K562 (cell line): ENCODE data around the gene LAT. TPM values are rescaled to one million over a fixed set of nuclear protein-coding genes. Genes with fewer than 3 reads are reported as not detected.

ENCODE experiments used
- ATAC-seq: fragments of 200-7000 bp; cut with Tn5 transposase; 3 replicates; pipeline ENCODE4 v1.9.1; 2020; ENCODE audit warnings: moderate library complexity
- BruUV-seq: library from RNA; stranded (reverse); fragments of 400-500 nt; replicated peaks from 2 replicates; lab custom pipeline; 2021; lab: Mats Ljungman, UMichigan
- CTCF ChIA-PET: fragments of 300-600 bp; formaldehyde crosslinking; extraction: SDS; loops from one replicate; lab custom pipeline; 2021; ENCODE audit warnings: low intra/inter-chr PET ratio; lab: Yijun Ruan, JAX
- POLR2A ChIA-PET: fragments of 300-600, 350-650 bp; sonication (Branson Sonifier 250); formaldehyde crosslinking; extraction: SDS; loops from one replicate; lab custom pipeline; 2021; ENCODE audit warnings: antibody characterized with exemption, inconsistent platforms; lab: Yijun Ruan, JAX
- DNase-seq, 4 experiments: peaks; one replicate each; pipeline versions ENCODE4 v3.0.0 to v3.0.0-alpha.2; 2011 to 2018; ENCODE audit warnings: low spot score in 3 of 4, mixed read lengths in 3 of 4; ENCODE audit errors: extremely low read depth in 1 of 4
- FAIRE-seq: peaks from 2 replicates; lab custom pipeline; 2011; peaks lifted over from hg19 to GRCh38; lab: Jason Lieb, UNC
- H2AFZ ChIP-seq: 2 replicates; pipeline ENCODE4 v1.6.0; 2011; ENCODE audit warnings: low read depth, low read length, control low read depth, inconsistent platforms
- H3K27ac ChIP-seq: fragments of 200-600 bp; 3 replicates; pipeline ENCODE4 v1.8.0; 2011; ENCODE audit warnings: low read depth, mild to moderate bottlenecking, control low read depth, inconsistent platforms, low read length, moderate library complexity, mixed read lengths; ENCODE audit errors: extremely low read depth
- H3K27me3 ChIP-seq, 2 experiments: fragments of 300-600 bp in 1 of 2; 2 replicates in 1 of 2; 3 replicates in 1 of 2; pipeline versions ENCODE4 v1.6.0 to v1.8.0; 2011; ENCODE audit warnings: inconsistent platforms in 2 of 2, low read length in 2 of 2, mild to moderate bottlenecking in 1 of 2, mixed read lengths in 1 of 2, moderate library complexity in 1 of 2; ENCODE audit not compliant: control insufficient read depth in 2 of 2, insufficient read depth in 2 of 2
- H3K36me3 ChIP-seq: fragments of 300-600 bp; 3 replicates; pipeline ENCODE4 v1.8.0; 2011; ENCODE audit warnings: mild to moderate bottlenecking, low read length, inconsistent platforms; ENCODE audit not compliant: control insufficient read depth, insufficient read depth
- H3K4me1 ChIP-seq, 2 experiments: fragments of 200-600 bp in 1 of 2; replicated peaks in 1 of 2; 2 replicates in 1 of 2; 3 replicates in 1 of 2; pipeline versions ENCODE4 v1.5.1 to v1.8.0; 2011; ENCODE audit warnings: inconsistent platforms in 2 of 2, low read length in 2 of 2, mild to moderate bottlenecking in 1 of 2, mixed read lengths in 1 of 2, moderate library complexity in 1 of 2; ENCODE audit not compliant: control insufficient read depth in 2 of 2, insufficient read depth in 2 of 2
- H3K4me2 ChIP-seq: 2 replicates; pipeline ENCODE4 v1.6.1; 2011; ENCODE audit warnings: low read length, control low read depth, inconsistent platforms, mixed read lengths; ENCODE audit not compliant: insufficient read depth
- H3K4me3 ChIP-seq: fragments of 200-600 bp; sonication (generic), shearing (Covaris generic); 2 replicates; pipeline ENCODE4 v1.5.1; 2016; ENCODE audit warnings: control low read depth, inconsistent platforms
- H3K79me2 ChIP-seq: fragments of 200-600 bp; 3 replicates; pipeline ENCODE4 v1.8.0; 2011; ENCODE audit warnings: low read length, inconsistent platforms; ENCODE audit not compliant: control insufficient read depth, insufficient read depth
- H3K9ac ChIP-seq, 2 experiments: 2 replicates each; pipeline versions ENCODE4 v1.6.0 to v1.6.1; 2011; ENCODE audit warnings: low read depth in 2 of 2, low read length in 2 of 2, control low read depth in 1 of 2, inconsistent platforms in 1 of 2, mild to moderate bottlenecking in 1 of 2, mixed read lengths in 1 of 2; ENCODE audit not compliant: insufficient read depth in 1 of 2
- H3K9me1 ChIP-seq: one replicate; pipeline ENCODE4 v1.6.0; 2011; ENCODE audit warnings: inconsistent platforms, mild to moderate bottlenecking, low read length, moderate library complexity; ENCODE audit not compliant: control insufficient read depth, insufficient read depth
- H3K9me3 ChIP-seq: replicated peaks from 2 replicates; pipeline ENCODE4 v1.5.1; 2011; ENCODE audit warnings: low read depth, low read length, inconsistent platforms; ENCODE audit not compliant: control insufficient read depth, insufficient read depth
- H4K20me1 ChIP-seq: replicated peaks from 2 replicates; pipeline ENCODE4 v1.6.1; 2011; ENCODE audit warnings: low read length, inconsistent platforms, mixed read lengths; ENCODE audit not compliant: control insufficient read depth, insufficient read depth
- FOSL1 ChIP-seq: fragments of 200-800 bp; sonication (Bioruptor generic); conservative IDR thresholded peaks from 2 replicates; pipeline ENCODE4 v1.6.1; 2016; ENCODE audit warnings: missing genetic modification characterization, missing compliant biosample characterization
- MIER1 ChIP-seq: fragments of 450-650 bp; IDR thresholded peaks from 2 replicates; pipeline ENCODE4 v1.6.1; 2016; ENCODE audit warnings: antibody characterized with exemption, mild to moderate bottlenecking, low read depth
- RBM25 ChIP-seq: fragments of 200-400 bp; formaldehyde crosslinking; IDR thresholded peaks from 2 replicates; pipeline ENCODE4 v1.6.1; 2018; ENCODE audit warnings: low read length, low read depth, moderate library complexity; ENCODE audit not compliant: severe bottlenecking
- ZNF121 ChIP-seq: sonication (generic); formaldehyde crosslinking; conservative IDR thresholded peaks from 2 replicates; pipeline ENCODE4 v1.8.0; 2022; ENCODE audit warnings: missing genetic modification reagents
- WGBS: fragments of 100-300 bp; shearing (Covaris generic); methylation state at CpG from one replicate; pipeline ENCODE4 v1.1.6; 2016; ENCODE audit warnings: low coverage, mixed read lengths; ENCODE audit not compliant: insufficient coverage; ENCODE audit errors: missing lambda C conversion rate; 5-methylcytosine and 5-hydroxymethylcytosine counted together
- in situ Hi-C: fragments of 300-500 bp; cut with MboI; formaldehyde crosslinking; loops from 4 replicates; pipeline ENCODE4 v1.15.0; 2018; ENCODE audit warnings: inconsistent platforms, mixed read lengths
- intact Hi-C: fragments of 100-400 bp; cut with micrococcal nuclease; formaldehyde crosslinking; loops from 2 replicates; pipeline ENCODE4 v1.14.2; 2022
- polyA plus RNA-seq, 8 experiments: library from polyadenylated mRNA; depleted of rRNA in 4 of 8; stranded (reverse) in 5 of 8; unstranded in 3 of 8; fragments of >200 nt; fragmentation: Nextera tagmentation in 2 of 8; fragmentation: Illumina TruSeq in 1 of 8; extraction: Ambion mirVana in 2 of 8; extraction: Trizol in 1 of 8; gene quantifications; 2 replicates each; pipeline versions ENCODE4 v1.2.1 to v1.2.3, GENCODE V29; 2011 to 2014; ENCODE audit warnings: inconsistent platforms in 1 of 8, missing spikeins in 1 of 8
- total RNA-seq, 7 experiments: library from RNA; depleted of rRNA in 6 of 7; stranded (reverse); fragments of >200 nt in 6 of 7; fragmentation: Illumina TruSeq in 2 of 7; extraction: Trizol in 2 of 7; gene quantifications; 2 replicates each; pipeline versions ENCODE4 v1.2.1 to v1.2.3, GENCODE V29; 2011 to 2021; ENCODE audit warnings: low replicate concordance in 1 of 7
- TF ChIP-seq, protein P1 (sequence below): fragments of 250-450 bp; sonication (Bioruptor Pico); IDR thresholded peaks from 2 replicates; pipeline ENCODE4 v1.4.0; 2020; ENCODE audit warnings: mild to moderate bottlenecking, moderate library complexity

The LAT gene
- total and polyA plus RNA-seq, 9 of the 15 experiments (the other 6 are each of a cell fraction or from before 2014, with no cell fraction given) = 0.40 to 4.2 (median 1.3) TPM

DNA sequence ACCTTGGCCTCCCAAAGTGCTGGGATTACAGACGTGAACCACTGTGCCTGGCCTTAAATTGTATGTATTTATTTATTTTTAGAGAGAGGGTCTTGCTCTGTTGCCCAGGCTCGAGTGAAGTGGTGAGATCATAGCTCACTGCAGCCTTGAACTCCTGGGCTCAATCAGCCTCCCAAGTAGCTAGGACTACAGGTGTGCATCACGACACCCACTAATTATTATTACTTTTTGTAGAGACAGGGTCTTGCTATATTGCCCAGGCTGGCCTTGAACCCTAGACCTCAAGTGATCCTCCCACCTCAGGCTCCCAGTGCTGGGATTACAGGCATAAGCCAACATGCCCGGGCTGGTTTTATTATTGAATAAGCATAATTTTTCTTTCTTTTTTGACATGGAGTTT, 38.2 kb upstream of the LAT start:
- Histone ChIP-seq H4K20me1 (no peaks in the 10 kb centered on the region), H3K36me3 (no peaks in the 10 kb centered on the region), H2AFZ (no peak overlapping the region), H3K79me2 (peaks cover 9% of the 10 kb centered on the region), H3K9me1 (no peaks in the 10 kb centered on the region), H3K4me1 (peaks cover 6 to 21% of the 10 kb centered on the region in 2 experiments; a peak in 4 of 5 replicates), H3K9me3 (no peaks in the 10 kb centered on the region), H3K4me3 (no peak overlapping the region), H3K4me2 (no peak overlapping the region), H3K9ac (no peak overlapping the region), H3K27ac (no peak overlapping the region), H3K27me3 (no peaks in the 10 kb centered on the region)
- FAIRE-seq (no peak), ATAC-seq (no peak), DNase-seq (no peak)
- intact Hi-C loops = loop anchor here (5.0 kb wide), 1 partner anchor 74 kb away; no protein-coding TSS in a partner anchor
- 56% methylated on average over 4 of the region's 4 CpGs for WGBS
- in situ Hi-C loops = loop anchor here (25.0 kb wide), 1 partner anchor 509 kb away; no protein-coding TSS in a partner anchor
- CTCF ChIA-PET = no interaction called here
- BruUV-seq = no TSS peak
- POLR2A ChIA-PET = no interaction called here
- no peak for TF ChIP-seq FOSL1 (tag)
- TF ChIP-seq, protein P1, sequence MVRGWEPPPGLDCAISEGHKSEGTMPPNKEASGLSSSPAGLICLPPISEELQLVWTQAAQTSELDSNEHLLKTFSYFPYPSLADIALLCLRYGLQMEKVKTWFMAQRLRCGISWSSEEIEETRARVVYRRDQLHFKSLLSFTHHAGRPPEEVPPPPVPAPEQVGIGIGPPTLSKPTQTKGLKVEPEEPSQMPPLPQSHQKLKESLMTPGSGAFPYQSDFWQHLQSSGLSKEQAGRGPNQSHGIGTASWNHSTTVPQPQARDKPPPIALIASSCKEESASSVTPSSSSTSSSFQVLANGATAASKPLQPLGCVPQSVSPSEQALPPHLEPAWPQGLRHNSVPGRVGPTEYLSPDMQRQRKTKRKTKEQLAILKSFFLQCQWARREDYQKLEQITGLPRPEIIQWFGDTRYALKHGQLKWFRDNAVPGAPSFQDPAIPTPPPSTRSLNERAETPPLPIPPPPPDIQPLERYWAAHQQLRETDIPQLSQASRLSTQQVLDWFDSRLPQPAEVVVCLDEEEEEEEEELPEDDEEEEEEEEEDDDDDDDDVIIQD = no peak
- peak; percentile 99 for TF ChIP-seq ZNF121 (CRISPR knock-in tag)
- no peak for TF ChIP-seq MIER1
- peak; percentile 28 for TF ChIP-seq RBM25
